ENCODE measurements around the gene OR5B2.

Gene OR5B2

DNA sequence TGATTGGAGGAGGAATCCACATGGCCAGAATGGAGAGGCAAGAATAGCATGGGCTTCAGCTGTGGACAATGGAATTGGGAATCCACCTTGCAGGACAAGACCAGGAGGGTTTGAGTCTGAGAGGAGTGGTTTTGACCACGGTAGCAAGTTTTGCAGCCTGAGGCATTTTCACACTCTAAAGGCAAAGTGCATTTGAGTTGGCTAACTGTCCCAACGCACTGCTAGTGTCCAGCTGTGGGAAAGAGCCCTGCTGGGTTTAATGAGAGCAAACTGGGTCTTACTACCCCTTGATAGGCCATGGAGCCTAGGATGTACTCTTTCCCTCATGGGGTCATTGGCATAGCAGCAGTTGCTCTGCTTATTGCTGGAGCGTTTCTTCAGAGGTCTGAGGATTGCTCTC lies at the start of gene OR5B2:
TSS of gene OR5B2 (minus strand) at position 101 of the 400 bp plus-strand sequence. CDS start 4,860 bp downstream, outside the sequence.
- H3K9ac ChIP-seq (ENCODE audit: low read length): no peak within 1 kb of the TSS
- H3K4me3 ChIP-seq (ENCODE audit: low read length): no peak within 1 kb of the TSS
- H3K9me3 ChIP-seq (ENCODE audit: control insufficient read depth, low read length): peaks cover 5% of the 10 kb centered on the region
- no peak for DNase-seq (ENCODE audit: low read depth)
- no peaks in the 10 kb centered on the region for H3K4me1 ChIP-seq (ENCODE audit: control insufficient read depth, insufficient read depth, low read length)
- H3K36me3 ChIP-seq (ENCODE audit: control insufficient read depth, insufficient read depth, low read length, severe bottlenecking): no peaks in the 10 kb centered on the region
- no peaks in the 10 kb centered on the region for H3K27me3 ChIP-seq (replicated peaks; ENCODE audit: control insufficient read depth, insufficient read depth, low read length)

DNA sequence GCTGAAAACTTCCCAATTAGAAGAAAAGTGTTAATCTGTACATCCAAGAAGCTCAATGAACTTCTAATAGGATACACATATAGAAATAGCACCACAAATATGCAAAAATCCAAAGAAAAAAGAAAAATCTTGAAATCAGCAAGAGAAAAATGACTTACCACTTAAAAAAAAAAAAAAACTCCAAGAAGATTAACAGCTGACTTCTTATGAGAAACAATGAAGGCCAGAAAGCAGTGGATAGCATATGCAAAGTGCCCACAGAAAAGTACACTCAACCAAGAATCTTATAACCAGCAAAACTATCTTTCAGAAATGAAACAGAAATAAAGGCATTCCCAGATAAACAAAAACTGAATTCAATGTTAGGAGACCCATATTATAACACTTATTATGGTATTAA lies 44.0 kb upstream of the OR5B2 start:
- H3K4me3 ChIP-seq (ENCODE audit: low read length): no peak overlapping the region
- no peak overlapping the region for H3K9ac ChIP-seq (ENCODE audit: low read length)
- peaks cover 25% of the 10 kb centered on the region for H3K9me3 ChIP-seq (ENCODE audit: control insufficient read depth, low read length)
- no peaks in the 10 kb centered on the region for H3K4me1 ChIP-seq (ENCODE audit: control insufficient read depth, insufficient read depth, low read length)
- no peaks in the 10 kb centered on the region for H3K27me3 ChIP-seq (replicated peaks; ENCODE audit: control insufficient read depth, insufficient read depth, low read length)
- H3K36me3 ChIP-seq (ENCODE audit: control insufficient read depth, insufficient read depth, low read length, severe bottlenecking): no peaks in the 10 kb centered on the region
- DNase-seq (ENCODE audit: low read depth): no peak

DNA sequence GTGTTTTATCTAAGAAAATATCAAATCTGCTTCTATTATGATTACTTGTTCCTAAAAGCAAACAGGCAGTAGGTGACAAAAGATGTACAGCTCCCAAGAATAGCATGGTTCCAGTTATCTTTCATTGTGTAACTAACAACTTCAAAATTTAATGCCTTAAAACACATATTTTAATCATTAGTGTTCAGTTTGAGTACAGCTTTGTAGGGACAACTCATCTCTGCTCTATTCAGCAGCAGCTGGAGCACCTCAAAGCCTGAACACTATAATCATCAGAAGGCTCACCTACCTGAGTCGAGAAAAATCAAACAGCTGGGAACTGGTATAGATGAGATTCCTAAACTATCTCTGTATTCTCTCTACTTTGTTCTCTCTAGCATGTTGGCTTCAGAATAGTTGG lies 38.4 kb upstream of the OR5B2 start:
- Histone ChIP-seq H3K27me3 (replicated peaks; ENCODE audit: control insufficient read depth, insufficient read depth, low read length) (no peaks in the 10 kb centered on the region), H3K36me3 (ENCODE audit: control insufficient read depth, insufficient read depth, low read length, severe bottlenecking) (no peaks in the 10 kb centered on the region), H3K9me3 (ENCODE audit: control insufficient read depth, low read length) (peaks cover 14% of the 10 kb centered on the region), H3K4me3 (ENCODE audit: low read length) (no peak overlapping the region), H3K9ac (ENCODE audit: low read length) (no peak overlapping the region), H3K4me1 (ENCODE audit: control insufficient read depth, insufficient read depth, low read length) (no peaks in the 10 kb centered on the region)
- no peak for DNase-seq (ENCODE audit: low read depth)

DNA sequence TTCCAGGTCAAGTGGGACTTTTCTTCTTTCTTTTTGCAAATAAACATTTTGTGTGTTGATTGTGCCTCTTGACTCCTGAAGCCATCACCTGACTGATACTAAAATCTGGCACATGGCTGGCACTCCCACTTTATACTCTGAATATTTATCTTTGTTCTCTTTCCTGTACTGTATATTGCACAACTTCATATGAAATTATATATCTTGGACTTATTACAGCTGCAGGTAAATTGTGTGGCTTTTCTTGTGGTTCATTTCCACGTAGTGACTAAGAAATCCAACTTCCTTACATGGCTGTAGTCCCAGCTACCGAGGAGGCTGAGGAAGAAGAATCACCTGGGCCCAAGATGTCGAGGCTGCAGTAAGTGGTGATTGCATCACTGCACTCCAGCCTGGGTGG lies 37.8 kb upstream of the OR5B2 start:
- H3K27me3 ChIP-seq (replicated peaks; ENCODE audit: control insufficient read depth, insufficient read depth, low read length): no peaks in the 10 kb centered on the region
- H3K9me3 ChIP-seq (ENCODE audit: control insufficient read depth, low read length): peaks cover 11% of the 10 kb centered on the region
- no peak for DNase-seq (ENCODE audit: low read depth)
- no peak overlapping the region for H3K9ac ChIP-seq (ENCODE audit: low read length)
- no peaks in the 10 kb centered on the region for H3K36me3 ChIP-seq (ENCODE audit: control insufficient read depth, insufficient read depth, low read length, severe bottlenecking)
- no peak overlapping the region for H3K4me3 ChIP-seq (ENCODE audit: low read length)
- no peaks in the 10 kb centered on the region for H3K4me1 ChIP-seq (ENCODE audit: control insufficient read depth, insufficient read depth, low read length)

DNA sequence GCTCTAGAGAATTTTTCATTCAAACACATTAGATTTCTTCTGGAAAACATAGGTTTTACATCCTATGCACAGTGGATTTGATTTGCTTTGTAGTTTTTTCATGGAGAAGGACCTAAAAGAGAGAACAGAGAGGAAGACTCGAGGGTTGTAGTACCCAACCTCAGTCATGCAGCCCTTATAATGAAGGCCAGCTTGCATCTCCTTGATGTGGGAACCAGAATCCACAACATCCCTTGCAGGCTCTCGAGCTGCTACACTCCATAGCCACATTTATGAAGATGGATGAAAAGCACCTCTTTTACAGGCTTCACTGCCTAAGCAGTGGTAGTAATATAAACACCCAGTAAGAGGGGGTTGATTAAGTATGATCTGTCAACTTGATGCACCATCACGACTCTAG lies 23.7 kb upstream of the OR5B2 start:
- H3K4me1 ChIP-seq (ENCODE audit: control insufficient read depth, insufficient read depth, low read length): no peaks in the 10 kb centered on the region
- H3K36me3 ChIP-seq (ENCODE audit: control insufficient read depth, insufficient read depth, low read length, severe bottlenecking): no peaks in the 10 kb centered on the region
- H3K4me3 ChIP-seq (ENCODE audit: low read length): no peak overlapping the region
- H3K9me3 ChIP-seq (ENCODE audit: control insufficient read depth, low read length): peaks cover 8% of the 10 kb centered on the region
- H3K27me3 ChIP-seq (replicated peaks; ENCODE audit: control insufficient read depth, insufficient read depth, low read length): no peaks in the 10 kb centered on the region
- no peak overlapping the region for H3K9ac ChIP-seq (ENCODE audit: low read length)
- no peak for DNase-seq (ENCODE audit: low read depth)

DNA sequence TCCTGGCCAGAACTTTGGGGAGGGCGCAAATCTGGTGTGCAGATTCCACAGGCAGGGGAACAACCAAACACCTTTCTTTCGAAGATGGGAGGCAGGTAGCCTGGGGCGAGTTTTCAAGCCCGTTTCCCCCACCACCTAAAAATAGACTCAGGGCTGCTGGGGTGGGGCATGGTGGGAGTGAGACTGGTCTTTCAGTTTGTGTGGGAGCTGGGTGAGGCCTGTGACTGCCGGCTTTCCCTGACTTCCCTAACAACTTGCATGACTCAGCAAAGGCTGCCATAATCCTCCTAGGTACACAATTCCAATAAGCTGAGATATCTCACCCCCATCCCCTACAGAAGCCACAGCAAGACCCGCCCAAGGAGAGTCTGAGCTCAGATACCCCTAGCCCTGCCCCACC lies 18.4 kb upstream of the OR5B2 start:
- Histone ChIP-seq H3K9me3 (ENCODE audit: control insufficient read depth, low read length) (peaks cover 19% of the 10 kb centered on the region), H3K36me3 (ENCODE audit: control insufficient read depth, insufficient read depth, low read length, severe bottlenecking) (no peaks in the 10 kb centered on the region), H3K4me3 (ENCODE audit: low read length) (no peak overlapping the region), H3K27me3 (replicated peaks; ENCODE audit: control insufficient read depth, insufficient read depth, low read length) (no peaks in the 10 kb centered on the region), H3K4me1 (ENCODE audit: control insufficient read depth, insufficient read depth, low read length) (no peaks in the 10 kb centered on the region), H3K9ac (ENCODE audit: low read length) (no peak overlapping the region)
- DNase-seq (ENCODE audit: low read depth): no peak

DNA sequence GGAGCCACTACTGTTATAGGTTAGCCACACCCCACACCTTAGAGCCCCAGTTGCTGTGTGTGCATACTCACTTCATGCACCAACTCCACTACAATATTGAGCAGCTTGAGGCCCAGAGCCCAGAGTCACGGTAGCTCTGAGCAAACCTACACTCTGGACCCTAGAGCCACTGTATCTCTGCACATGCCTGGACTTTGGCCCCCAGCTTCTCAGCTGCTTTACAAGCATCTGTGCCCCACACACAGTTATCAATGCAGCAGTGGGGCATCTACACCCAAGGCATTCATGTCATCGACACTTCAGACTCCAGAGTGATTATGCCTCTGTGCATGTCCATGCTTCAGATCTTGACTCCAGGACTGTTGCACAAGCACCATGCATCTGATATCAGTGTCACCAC lies 16.4 kb upstream of the OR5B2 start:
- no peak overlapping the region for H3K9ac ChIP-seq (ENCODE audit: low read length)
- no peaks in the 10 kb centered on the region for H3K27me3 ChIP-seq (replicated peaks; ENCODE audit: control insufficient read depth, insufficient read depth, low read length)
- no peak for DNase-seq (ENCODE audit: low read depth)
- H3K4me1 ChIP-seq (ENCODE audit: control insufficient read depth, insufficient read depth, low read length): no peaks in the 10 kb centered on the region
- no peak overlapping the region for H3K4me3 ChIP-seq (ENCODE audit: low read length)
- peaks cover 19% of the 10 kb centered on the region for H3K9me3 ChIP-seq (ENCODE audit: control insufficient read depth, low read length)
- no peaks in the 10 kb centered on the region for H3K36me3 ChIP-seq (ENCODE audit: control insufficient read depth, insufficient read depth, low read length, severe bottlenecking)

DNA sequence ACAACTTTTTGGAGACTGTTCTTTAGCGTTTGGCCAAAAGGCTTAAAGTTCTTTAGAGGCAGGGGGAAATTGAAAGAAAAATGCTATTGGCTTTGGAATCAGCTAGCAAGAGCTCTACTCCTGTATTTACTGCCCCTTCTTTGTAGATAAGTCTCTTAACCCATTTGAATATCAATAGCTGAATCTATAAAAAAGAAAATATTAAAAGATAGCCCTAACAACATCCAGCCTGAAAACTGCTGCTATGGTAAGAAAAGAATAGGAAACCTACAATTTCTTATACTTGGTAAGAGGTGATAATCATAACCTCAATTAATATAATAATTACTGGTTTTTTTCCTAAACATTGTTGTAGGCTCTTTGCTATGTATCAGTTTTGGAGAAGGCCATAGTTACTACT lies 14.2 kb upstream of the OR5B2 start, which contains the start of gene OR5B12:
TSS of gene OR5B12 (minus strand) at position 101 of the 400 bp plus-strand sequence. CDS start 2,085 bp downstream, outside the sequence.
- no peak for DNase-seq (ENCODE audit: low read depth)
- H3K9ac ChIP-seq (ENCODE audit: low read length): no peak within 1 kb of the TSS
- H3K27me3 ChIP-seq (replicated peaks; ENCODE audit: control insufficient read depth, insufficient read depth, low read length): no peaks in the 10 kb centered on the region
- H3K4me1 ChIP-seq (ENCODE audit: control insufficient read depth, insufficient read depth, low read length): no peaks in the 10 kb centered on the region
- peaks cover 21% of the 10 kb centered on the region for H3K9me3 ChIP-seq (ENCODE audit: control insufficient read depth, low read length)
- H3K4me3 ChIP-seq (ENCODE audit: low read length): no peak within 1 kb of the TSS
- no peaks in the 10 kb centered on the region for H3K36me3 ChIP-seq (ENCODE audit: control insufficient read depth, insufficient read depth, low read length, severe bottlenecking)

DNA sequence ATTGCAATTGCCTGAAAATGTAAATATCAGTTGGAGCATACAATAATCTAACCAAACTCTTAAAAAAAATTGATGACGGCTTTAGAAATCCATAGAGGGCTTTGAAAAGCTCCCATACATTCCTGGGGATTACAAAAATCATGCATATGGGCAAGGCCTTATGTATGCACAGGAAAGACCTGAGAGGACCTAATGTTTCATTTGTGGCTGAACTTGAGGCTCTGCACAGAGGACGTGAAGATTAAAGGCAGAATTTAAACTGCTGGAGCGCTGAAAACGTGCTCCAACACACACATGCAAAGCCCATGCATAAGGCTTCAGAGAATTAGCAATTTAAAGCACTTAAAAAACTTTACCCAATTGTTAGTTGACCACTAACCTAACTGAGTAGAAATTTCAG lies 10.6 kb upstream of the OR5B2 start:
- no peak overlapping the region for H3K4me3 ChIP-seq (ENCODE audit: low read length)
- H3K27me3 ChIP-seq (replicated peaks; ENCODE audit: control insufficient read depth, insufficient read depth, low read length): no peaks in the 10 kb centered on the region
- no peaks in the 10 kb centered on the region for H3K4me1 ChIP-seq (ENCODE audit: control insufficient read depth, insufficient read depth, low read length)
- peaks cover 20% of the 10 kb centered on the region for H3K9me3 ChIP-seq (ENCODE audit: control insufficient read depth, low read length)
- no peak for DNase-seq (ENCODE audit: low read depth)
- no peak overlapping the region for H3K9ac ChIP-seq (ENCODE audit: low read length)
- H3K36me3 ChIP-seq (ENCODE audit: control insufficient read depth, insufficient read depth, low read length, severe bottlenecking): no peaks in the 10 kb centered on the region

DNA sequence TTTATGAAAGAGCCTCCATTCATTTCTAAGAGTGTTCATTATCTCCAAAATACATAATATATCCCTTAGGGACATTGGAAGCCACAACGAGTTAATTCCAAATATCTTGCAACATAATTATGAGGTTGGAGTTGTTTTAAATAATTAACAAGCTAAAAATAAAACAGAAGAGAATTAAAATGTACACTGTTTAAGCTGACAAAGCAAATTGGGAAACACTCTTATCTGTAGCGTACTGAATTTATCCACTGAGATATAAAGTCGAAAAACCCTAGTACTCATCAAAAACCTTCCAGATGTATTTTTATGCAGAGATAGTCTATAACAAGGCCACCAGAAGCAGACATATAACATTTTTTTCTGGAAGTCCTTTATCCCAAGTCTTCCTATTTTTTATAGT lies 6.3 kb upstream of the OR5B2 start:
- Histone ChIP-seq H3K9ac (ENCODE audit: low read length) (no peak overlapping the region), H3K27me3 (replicated peaks; ENCODE audit: control insufficient read depth, insufficient read depth, low read length) (no peaks in the 10 kb centered on the region), H3K9me3 (ENCODE audit: control insufficient read depth, low read length) (peaks cover 16% of the 10 kb centered on the region), H3K4me3 (ENCODE audit: low read length) (no peak overlapping the region), H3K4me1 (ENCODE audit: control insufficient read depth, insufficient read depth, low read length) (no peaks in the 10 kb centered on the region), H3K36me3 (ENCODE audit: control insufficient read depth, insufficient read depth, low read length, severe bottlenecking) (no peaks in the 10 kb centered on the region)
- DNase-seq (ENCODE audit: low read depth): no peak

DNA sequence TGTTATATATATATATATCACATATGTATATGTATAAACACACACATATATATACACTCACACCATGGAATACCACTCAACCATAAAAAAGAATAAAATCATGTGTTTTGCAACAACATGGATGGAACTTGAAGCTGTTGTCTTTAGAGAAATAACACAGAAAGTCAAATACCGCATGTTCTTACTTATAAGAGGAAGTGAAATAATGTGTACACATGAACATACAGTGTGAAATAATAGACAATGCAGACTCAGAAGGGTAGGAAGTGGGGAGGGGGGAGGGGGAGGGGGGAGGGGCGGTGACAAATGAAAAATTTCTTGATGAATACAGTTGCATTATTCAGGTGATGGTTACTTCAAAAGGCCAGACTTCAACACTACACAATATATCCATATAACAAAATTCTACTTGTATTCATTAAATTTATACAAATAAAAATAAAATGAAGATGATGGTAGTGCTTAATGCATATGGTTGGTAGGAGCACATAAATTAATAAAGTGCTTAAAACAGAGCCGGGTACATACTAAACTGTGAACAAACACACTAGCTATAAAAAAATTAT lies 5.8 kb upstream of the OR5B2 start:
- Histone ChIP-seq H3K27me3 (replicated peaks; ENCODE audit: control insufficient read depth, insufficient read depth, low read length) (no peaks in the 10 kb centered on the region), H3K36me3 (ENCODE audit: control insufficient read depth, insufficient read depth, low read length, severe bottlenecking) (no peaks in the 10 kb centered on the region)
- no peak for DNase-seq (ENCODE audit: low read depth)

DNA sequence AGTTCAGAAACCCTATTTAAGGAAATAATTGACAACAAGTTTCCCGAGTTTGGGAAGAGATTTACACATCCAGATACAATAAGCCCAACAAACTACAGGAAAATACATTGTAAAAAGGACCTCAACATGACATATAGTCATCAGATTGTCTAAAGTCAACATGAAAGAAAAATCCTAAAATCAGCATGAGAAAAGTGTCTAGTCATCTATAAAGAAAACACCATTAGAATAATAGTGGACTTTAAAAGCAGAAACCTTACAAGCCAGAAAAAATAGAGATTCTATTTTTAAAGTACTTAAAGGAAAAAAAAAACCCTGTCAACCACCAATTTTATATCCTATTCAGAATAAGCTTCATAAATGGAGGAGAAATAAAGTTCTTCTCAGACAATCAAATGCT lies 1.4 kb upstream of the OR5B2 start:
- H3K36me3 ChIP-seq (ENCODE audit: control insufficient read depth, insufficient read depth, low read length, severe bottlenecking): no peaks in the 10 kb centered on the region
- peaks cover 5% of the 10 kb centered on the region for H3K9me3 ChIP-seq (ENCODE audit: control insufficient read depth, low read length)
- no peaks in the 10 kb centered on the region for H3K4me1 ChIP-seq (ENCODE audit: control insufficient read depth, insufficient read depth, low read length)
- DNase-seq (ENCODE audit: low read depth): no peak
- no peak overlapping the region for H3K4me3 ChIP-seq (ENCODE audit: low read length)
- no peak overlapping the region for H3K9ac ChIP-seq (ENCODE audit: low read length)
- H3K27me3 ChIP-seq (replicated peaks; ENCODE audit: control insufficient read depth, insufficient read depth, low read length): no peaks in the 10 kb centered on the region

More for the DNA sequence above, 5.8 kb upstream of the OR5B2 start:
- H3K4me1 ChIP-seq (ENCODE audit: control insufficient read depth, insufficient read depth, low read length): no peaks in the 10 kb centered on the region
- H3K4me3 ChIP-seq (ENCODE audit: low read length): no peak overlapping the region
- peaks cover 16% of the 10 kb centered on the region for H3K9me3 ChIP-seq (ENCODE audit: control insufficient read depth, low read length)
- no peak overlapping the region for H3K9ac ChIP-seq (ENCODE audit: low read length)

All from adipocyte (in vitro differentiated cells).